DMS53 treated with DMSO at 0.1 percent for 48 hours (cell line): ENCODE results near the gene CXADR.
A peak's percentile ranks its signal among the peaks of the same experiment; 100 is the strongest.

ENCODE experiments used
- DNase-seq: peaks from one replicate; lab custom pipeline; 2025; ENCODE audit not compliant: unreplicated experiment; lab: John Stamatoyannopoulos, UW

Gene CXADR

GRCh38 chr21:17585875-17586450, 73.1 kb downstream of the CXADR start:
- DNase-seq = peak; percentile 56

DNA sequence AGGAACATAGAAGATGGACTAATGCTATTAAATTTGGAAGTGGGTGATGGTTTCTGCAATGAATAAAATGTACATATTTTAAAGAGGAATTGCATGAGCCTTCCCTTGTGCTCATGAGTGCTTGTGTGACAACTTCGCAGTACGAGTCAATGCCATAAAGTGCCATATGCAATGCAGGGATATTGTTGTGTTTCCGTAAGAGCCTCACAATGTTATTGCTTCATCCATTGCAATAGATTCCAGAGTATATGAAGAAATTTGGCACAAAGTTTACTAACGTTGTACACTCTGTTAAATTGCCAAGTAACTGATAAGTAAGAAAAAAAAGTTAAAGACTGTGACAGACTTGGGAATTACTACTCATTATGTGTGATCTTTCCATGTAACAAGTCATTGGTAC, 77.6 kb downstream of the CXADR start:
- DNase-seq = no peak

GRCh38 chr21:17597680-17598079, 84.8 kb downstream of the CXADR start:
- no peak for DNase-seq

GRCh38 chr21:17598437-17598836, 85.6 kb downstream of the CXADR start:
- no peak for DNase-seq

DNA sequence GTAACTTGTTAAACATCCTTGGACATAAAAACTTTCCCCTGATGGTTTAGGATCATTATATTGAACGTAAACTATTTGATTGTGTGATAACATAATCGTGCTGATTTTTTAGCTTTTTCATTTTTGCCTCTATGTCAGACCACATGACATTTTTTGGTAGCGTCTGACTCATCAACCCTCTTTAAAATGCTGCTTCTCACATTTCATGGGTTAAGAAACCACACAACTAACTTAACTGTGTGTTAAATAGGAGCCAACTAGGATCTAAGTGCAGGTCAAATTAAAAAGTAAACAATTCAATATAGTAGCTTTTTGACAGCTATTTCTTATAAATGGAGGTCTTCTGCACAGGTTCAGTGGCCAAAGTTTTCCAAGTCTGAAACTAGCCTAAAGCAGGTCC, 90.0 kb downstream of the CXADR start:
- no peak for DNase-seq

DNA sequence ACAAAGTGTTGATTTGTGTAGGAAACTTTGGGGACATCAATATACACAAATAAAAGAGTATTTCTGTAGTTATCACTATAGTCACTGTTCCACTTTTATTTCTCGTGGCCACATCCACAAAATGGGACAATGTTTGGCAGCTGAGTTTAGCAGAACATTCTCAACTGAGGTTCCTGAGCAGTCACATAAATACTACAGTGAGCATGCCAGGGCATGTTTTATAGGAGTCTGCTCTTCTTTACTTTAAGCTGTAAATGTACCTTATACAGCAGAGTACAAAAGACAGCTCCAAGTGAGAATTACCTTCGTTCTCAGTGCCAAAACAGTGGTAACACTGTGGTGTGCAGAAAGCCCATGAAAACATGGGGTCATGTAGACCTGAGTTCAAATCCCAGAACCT, 94.8 kb downstream of the CXADR start:
- DNase-seq = no peak

GRCh38 chr21:17609681-17610080, 96.8 kb downstream of the CXADR start:
- DNase-seq = no peak

DNA sequence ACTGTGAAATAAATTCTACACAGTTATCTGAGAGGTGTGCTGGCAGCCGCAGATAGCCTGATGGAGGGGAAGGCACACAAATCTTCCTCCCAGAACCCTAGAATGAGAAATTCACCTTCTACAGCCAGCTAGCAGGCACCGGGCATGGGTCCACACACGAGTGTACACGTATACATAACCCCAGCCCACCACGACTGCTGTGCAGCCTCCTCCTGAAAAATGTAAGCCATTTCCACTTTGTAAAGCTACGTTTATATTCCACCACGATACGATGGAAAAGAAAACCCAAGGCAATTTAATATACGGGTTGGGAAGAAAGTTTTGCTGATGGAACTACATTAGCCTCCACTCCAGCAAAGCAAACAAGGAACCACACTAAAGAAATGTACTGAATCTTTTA, 98.1 kb downstream of the CXADR start:
- DNase-seq = no peak

DNA sequence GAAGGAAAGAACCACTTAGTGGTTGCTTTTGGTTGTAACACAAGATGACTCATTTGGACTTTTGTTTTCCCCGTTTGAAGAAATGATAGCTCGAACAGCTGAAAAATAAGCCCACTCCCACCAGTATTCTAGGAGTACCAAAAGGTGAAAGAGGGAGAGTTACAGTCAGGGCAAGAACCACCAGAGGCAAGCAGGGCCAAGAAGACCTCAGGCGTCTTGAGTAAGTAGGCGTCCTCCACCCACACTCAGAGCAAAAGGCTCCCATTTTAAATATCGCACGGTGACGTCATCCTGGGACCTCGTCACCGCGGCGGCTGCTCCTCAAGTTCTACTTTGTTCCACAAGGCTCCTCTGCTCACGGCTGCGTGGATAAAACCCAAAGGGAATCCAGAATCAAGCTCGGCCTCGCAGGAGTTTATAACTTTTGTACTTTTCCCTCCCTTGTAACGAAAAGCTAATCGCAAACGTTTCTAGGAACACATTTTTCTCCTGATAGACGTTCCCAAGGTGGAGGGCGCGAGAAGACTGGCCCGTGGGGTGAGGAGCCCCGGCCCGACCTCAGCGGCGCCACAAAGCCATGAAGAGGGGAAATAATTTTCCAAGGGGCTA, 98.7 kb downstream of the CXADR start:
- peak; percentile 4 for DNase-seq

- no peak for DNase-seq
These were observed 99.3 kb downstream of the CXADR start for GRCh38 chr21:17612023-17612564.

DNA sequence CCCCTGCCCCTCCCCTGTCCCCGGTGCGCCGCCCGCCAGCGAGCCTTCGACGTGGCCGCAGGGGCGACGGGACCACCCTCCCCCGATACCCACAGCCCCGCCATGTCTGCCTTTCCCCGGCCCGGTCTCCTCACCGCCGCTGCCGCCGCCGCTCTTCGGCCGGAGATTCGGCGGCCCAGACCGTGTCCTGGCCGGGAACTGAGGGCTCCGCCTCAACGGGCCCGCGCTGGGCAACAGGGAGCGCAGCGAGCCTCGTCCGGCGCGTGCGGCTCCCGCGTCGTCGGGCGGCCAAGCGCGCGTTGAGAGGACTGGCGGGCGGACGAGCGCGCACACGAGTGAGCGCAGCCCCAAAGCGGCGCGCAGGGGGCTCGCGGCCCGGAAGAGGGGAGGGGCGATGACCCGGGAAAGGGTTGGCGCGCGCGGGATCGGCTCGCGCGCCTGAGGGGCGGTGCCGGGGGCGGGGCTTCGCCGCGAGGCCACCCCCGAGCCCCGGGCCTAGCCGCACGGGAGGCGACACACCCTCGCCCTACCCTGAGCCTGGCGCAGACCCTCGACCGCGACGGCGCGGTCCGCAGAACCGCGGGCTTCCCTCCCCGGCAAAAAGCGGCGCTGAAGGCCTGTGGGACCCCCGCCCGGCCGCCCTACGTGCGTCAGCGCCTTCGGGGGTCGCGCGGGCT, 99.9 kb downstream of the CXADR start, which contains the start of gene BTG3:
Gene BTG3, minus strand, starts transcription at position 337 of the 677 bp plus-strand sequence. CDS start 3,757 bp downstream, outside the sequence.
- peak; percentile 37 for DNase-seq

DNA sequence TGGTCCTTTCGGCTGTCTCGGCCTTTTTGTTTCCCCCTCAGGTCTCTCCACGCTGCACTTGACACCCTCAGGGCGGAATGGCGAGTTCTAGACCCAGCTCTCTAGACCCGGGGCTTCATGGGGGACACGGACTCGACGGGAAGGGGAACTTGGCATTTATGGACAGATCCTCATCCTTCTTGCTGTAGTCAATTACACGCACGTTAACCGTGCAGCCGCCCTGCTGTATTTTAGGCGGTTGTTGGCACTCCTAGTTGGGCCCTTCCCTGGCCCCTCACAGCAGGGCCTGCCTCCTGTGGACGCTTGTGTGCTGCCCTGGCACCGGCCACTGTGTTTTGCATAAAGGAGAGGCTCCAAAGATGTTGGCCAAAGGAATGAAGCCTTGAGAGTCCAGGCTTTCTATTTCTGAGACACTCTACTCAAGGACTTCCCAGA, 100.4 kb downstream of the CXADR start:
- DNase-seq = no peak

DNA sequence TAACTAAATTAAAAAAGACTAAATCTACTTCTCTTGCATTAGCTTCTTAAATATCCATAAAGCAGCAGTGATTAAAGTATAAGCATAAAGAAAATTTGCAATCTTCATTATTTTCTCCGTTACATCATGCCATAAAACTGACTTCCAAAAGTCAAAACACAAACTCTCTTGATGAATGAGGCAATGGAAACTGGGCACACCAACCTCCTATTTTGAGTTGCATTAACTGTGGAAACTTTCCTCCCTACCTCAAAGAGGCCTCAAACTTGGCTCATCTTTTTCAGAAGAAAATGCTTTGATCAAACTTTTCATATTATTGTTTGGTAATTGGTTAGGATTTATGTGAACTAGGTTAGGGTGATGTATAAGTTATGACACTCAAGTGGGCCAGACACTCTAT, 104.0 kb downstream of the CXADR start:
- DNase-seq = no peak

DNA sequence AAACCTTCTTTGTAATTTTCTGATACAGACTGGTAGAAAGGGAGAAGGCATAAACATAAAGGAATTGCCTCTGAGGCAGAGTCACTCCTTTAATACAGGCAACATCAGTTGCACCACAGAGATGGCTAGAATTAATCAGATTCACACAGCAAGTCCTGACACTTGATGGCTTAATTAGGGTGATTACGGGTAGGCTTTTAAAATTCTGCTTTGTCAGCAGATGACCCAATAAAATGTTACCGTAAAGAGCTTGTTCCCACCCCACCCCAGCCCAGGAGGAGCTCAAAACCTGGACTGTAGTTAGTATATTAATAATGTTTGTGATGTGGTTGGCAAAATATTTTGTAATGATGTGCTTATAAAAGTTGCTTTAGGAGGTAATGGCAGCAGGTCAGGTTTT, 109.2 kb downstream of the CXADR start:
- no peak for DNase-seq

- no peak for DNase-seq
These were observed 118.4 kb downstream of the CXADR start for GRCh38 chr21:17631195-17631594.

DNA sequence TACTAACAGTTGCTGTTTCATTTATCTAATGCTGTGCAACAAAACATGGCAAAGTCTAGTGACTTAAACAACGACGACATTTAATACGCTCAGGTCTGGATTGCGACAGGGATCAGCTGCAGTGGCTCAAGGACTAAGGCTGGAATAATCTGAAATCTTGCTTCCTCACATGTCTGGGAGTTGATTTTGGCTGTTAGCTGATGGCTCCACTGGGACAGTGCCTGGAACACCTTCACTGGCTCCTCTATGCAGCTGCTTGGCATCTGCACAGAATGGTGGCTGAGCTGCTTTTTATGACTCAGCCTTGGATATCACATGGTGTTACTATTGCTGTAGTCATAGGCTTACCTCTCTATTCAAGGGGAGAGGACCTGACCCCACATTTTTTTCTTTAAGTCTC, 123.9 kb downstream of the CXADR start:
- no peak for DNase-seq

- DNase-seq = no peak
These were observed 128.0 kb downstream of the CXADR start for GRCh38 chr21:17640821-17641220.
